Liver (tissue), 3 donors: Measurements from ENCODE around the gene ZFHX2.

Experiments
- CTCF ChIP-seq: fragments of 150-350 bp; IDR thresholded peaks from 2 replicates; pipeline ENCODE4 v1.5.1; 2017; ENCODE audit warnings: improper control_type of control experiment, low read depth, low read length; ENCODE audit not compliant: missing input control
- EGR1 ChIP-seq, 2 donors: IDR thresholded peaks; 2 replicates each; pipeline ENCODE4 v1.6.1; 2016 to 2018; ENCODE audit warnings: antibody characterized with exemption in 2 of 2, low read depth in 2 of 2
- GABPA ChIP-seq, 2 donors: IDR thresholded peaks in 1 of 2; conservative IDR thresholded peaks in 1 of 2; 2 replicates each; pipeline ENCODE4 v1.6.1; 2016; ENCODE audit warnings: antibody characterized with exemption in 2 of 2, mild to moderate bottlenecking in 1 of 2, moderate library complexity in 1 of 2
- JUND ChIP-seq, 2 donors: IDR thresholded peaks; 2 replicates each; pipeline ENCODE4 v1.6.1; 2016; ENCODE audit warnings: antibody characterized with exemption in 2 of 2
- TF ChIP-seq, protein P1 (sequence below): IDR thresholded peaks from 2 replicates; pipeline ENCODE4 v1.6.1; 2016; ENCODE audit warnings: antibody characterized with exemption
- donor health status: healthy.
- donor health status: healthy.

DNA sequence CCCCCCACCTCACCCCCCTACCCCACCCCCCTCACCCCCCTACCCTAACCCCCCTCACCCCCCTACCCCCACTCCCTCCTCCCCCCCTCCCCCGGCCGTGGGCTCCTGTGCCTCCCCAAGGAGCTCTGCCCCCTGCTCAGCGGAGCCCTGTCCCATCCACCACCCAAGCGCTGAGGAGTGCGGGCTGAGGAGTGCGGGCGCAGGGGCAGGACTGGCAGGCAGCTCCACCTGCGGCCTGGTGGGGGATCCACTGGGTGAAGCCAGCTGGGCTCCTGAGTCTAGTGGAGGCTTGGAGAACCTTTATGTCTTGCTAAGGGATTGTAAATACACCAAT, 29.4 kb upstream of the ZFHX2 start:
- TF ChIP-seq EGR1 (IDR thresholded peaks at IDR 0.05; ENCODE audit: low read depth in 2 of 2) (no peak), JUND (IDR thresholded peaks at IDR 0.05) (no peak), CTCF (no peak), GABPA (IDR thresholded peaks at IDR 0.05 in 1 of 2, conservative IDR thresholded peaks at IDR 0.05 in 1 of 2) (no peak)
- TF ChIP-seq, protein P1, sequence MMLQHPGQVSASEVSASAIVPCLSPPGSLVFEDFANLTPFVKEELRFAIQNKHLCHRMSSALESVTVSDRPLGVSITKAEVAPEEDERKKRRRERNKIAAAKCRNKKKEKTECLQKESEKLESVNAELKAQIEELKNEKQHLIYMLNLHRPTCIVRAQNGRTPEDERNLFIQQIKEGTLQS: no peak
